Keratinocyte (primary cell): Measurements from ENCODE around the gene SIGLEC14. TPM values are rescaled to one million over a fixed set of nuclear protein-coding genes. Genes with fewer than 3 reads are reported as not detected.

Experiments
- DNase-seq: peaks from one replicate; pipeline ENCODE4 v3.0.0-alpha.2; 2011; ENCODE audit warnings: low read depth, missing footprints, low spot score
- FAIRE-seq: peaks from 2 replicates; lab custom pipeline; 2011; peaks lifted over from hg19 to GRCh38; lab: Jason Lieb, UNC
- H2AFZ ChIP-seq: 2 replicates; pipeline ENCODE4 v1.6.0; 2012; ENCODE audit warnings: low read length, control low read depth, inconsistent platforms; ENCODE audit not compliant: control insufficient read depth
- H3K27ac ChIP-seq: 2 replicates; pipeline ENCODE4 v1.5.1; 2011; ENCODE audit warnings: low read length; ENCODE audit not compliant: control insufficient read depth, insufficient read depth
- H3K27me3 ChIP-seq: 3 replicates; pipeline ENCODE4 v1.6.0; 2011; ENCODE audit warnings: low read length; ENCODE audit not compliant: control insufficient read depth, insufficient read depth; ENCODE audit errors: extremely low read depth
- H3K36me3 ChIP-seq, 2 experiments: 2 replicates in 1 of 2; 3 replicates in 1 of 2; pipeline ENCODE4 v1.5.1; 2011; ENCODE audit warnings: low read length in 2 of 2, mild to moderate bottlenecking in 1 of 2; ENCODE audit not compliant: control insufficient read depth in 2 of 2, insufficient read depth in 2 of 2; ENCODE audit errors: extremely low read depth in 1 of 2
- H3K4me1 ChIP-seq: 3 replicates; pipeline ENCODE4 v1.5.1; 2011; ENCODE audit warnings: low read length; ENCODE audit not compliant: control insufficient read depth, insufficient read depth; ENCODE audit errors: extremely low read depth
- H3K4me2 ChIP-seq: 3 replicates; pipeline ENCODE4 v1.6.0; 2011; ENCODE audit warnings: low read depth, low read length; ENCODE audit not compliant: control insufficient read depth, insufficient read depth; ENCODE audit errors: extremely low read depth
- H3K4me3 ChIP-seq, 3 experiments: fragments of 200-600 bp in 1 of 3; sonication (generic) in 1 of 3; 2 replicates in 2 of 3; 3 replicates in 1 of 3; pipeline ENCODE4 v1.5.1; 2011 to 2016; ENCODE audit warnings: low read length in 3 of 3, mild to moderate bottlenecking in 3 of 3, control low read depth in 2 of 3, inconsistent platforms in 1 of 3, low read depth in 1 of 3, mixed read lengths in 1 of 3, mixed run types in 1 of 3, moderate library complexity in 1 of 3; ENCODE audit not compliant: control insufficient read depth in 2 of 3, insufficient read depth in 2 of 3; ENCODE audit errors: extremely low read depth in 1 of 3
- H3K79me2 ChIP-seq: 2 replicates; pipeline ENCODE4 v1.6.0; 2012; ENCODE audit warnings: low read length; ENCODE audit not compliant: control insufficient read depth, insufficient read depth
- H3K9ac ChIP-seq: 3 replicates; pipeline ENCODE4 v1.6.0; 2011; ENCODE audit warnings: low read length; ENCODE audit not compliant: control insufficient read depth, insufficient read depth; ENCODE audit errors: extremely low read depth
- H3K9me1 ChIP-seq: 3 replicates; pipeline ENCODE4 v1.6.0; 2011; ENCODE audit warnings: low read length; ENCODE audit not compliant: control insufficient read depth, insufficient read depth; ENCODE audit errors: extremely low read depth
- H3K9me3 ChIP-seq: 2 replicates; pipeline ENCODE4 v1.5.1; 2012; ENCODE audit warnings: low read depth, low read length; ENCODE audit not compliant: control insufficient read depth
- H4K20me1 ChIP-seq: 3 replicates; pipeline ENCODE4 v1.6.0; 2011; ENCODE audit warnings: low read length; ENCODE audit not compliant: control insufficient read depth, insufficient read depth; ENCODE audit errors: extremely low read depth
- EZH2 ChIP-seq: IDR thresholded peaks from one replicate; pipeline ENCODE4 v1.6.1; 2012; ENCODE audit warnings: inconsistent platforms, mild to moderate bottlenecking, low read length, moderate library complexity
- dilution Hi-C: fragments of 300-500 bp; cut with MboI; formaldehyde crosslinking; loops from one replicate; pipeline ENCODE4 v1.7.0; 2020; ENCODE audit warnings: low sequenced_read_pairs; ENCODE audit not compliant: extremely low pct_ligation_motif_present
- polyA plus RNA-seq, 5 experiments: library from polyadenylated mRNA; depleted of rRNA in 3 of 5; stranded (reverse) in 3 of 5; stranded (forward) in 1 of 5; unstranded in 1 of 5; fragments of >200 nt; gene quantifications; 1 replicate in 1 of 5; 2 replicates in 3 of 5; 3 replicates in 1 of 5; pipeline versions ENCODE4 v1.2.1 to v1.2.3, GENCODE V29; 2011 to 2012; ENCODE audit warnings: missing spikeins in 2 of 5, low read depth in 1 of 5, low replicate concordance in 1 of 5
- TF ChIP-seq, protein P1 (sequence below), 3 experiments: IDR thresholded peaks in 1 of 3; conservative IDR thresholded peaks in 1 of 3; optimal IDR thresholded peaks in 1 of 3; 2 replicates in 2 of 3; 3 replicates in 1 of 3; pipeline versions ENCODE3 to v1.5.1; 2011; ENCODE audit warnings: low read length in 3 of 3, mild to moderate bottlenecking in 3 of 3, moderate library complexity in 2 of 3, control low read depth in 1 of 3, inconsistent platforms in 1 of 3; ENCODE audit not compliant: insufficient read depth in 2 of 3; ENCODE audit errors: extremely low read depth in 1 of 3

Gene SIGLEC14
- polyA plus RNA-seq, 1 donor (not counting 4 experiments of a cell fraction or from before 2014, with no cell fraction given): not detected

DNA sequence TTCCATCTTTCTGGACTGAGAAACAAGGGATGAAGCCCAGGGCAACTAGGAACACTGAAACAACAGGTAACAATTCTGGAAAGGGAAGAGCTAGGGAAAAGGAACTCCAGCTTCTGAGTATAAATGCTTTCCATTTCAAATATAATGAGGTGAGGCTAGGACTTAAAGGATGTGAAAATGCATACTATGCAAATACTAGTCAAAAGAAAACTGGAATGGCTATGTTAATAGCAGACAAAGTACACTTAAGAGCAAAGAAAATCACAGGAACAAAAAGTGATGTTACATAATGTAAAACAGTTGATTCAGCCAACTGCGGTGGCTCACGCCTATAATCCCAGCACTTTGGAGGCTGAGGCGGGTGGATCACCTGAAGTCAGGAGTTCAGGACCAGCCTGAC is 6.2 kb downstream of the SIGLEC14 start:
- Histone ChIP-seq H3K4me2 (no peak overlapping the region), H3K9me1 (no peaks in the 10 kb centered on the region), H3K27ac (no peak overlapping the region), H3K79me2 (no peaks in the 10 kb centered on the region), H3K9me3 (no peaks in the 10 kb centered on the region), H3K27me3 (no peaks in the 10 kb centered on the region), H3K4me3 (no peak overlapping the region), H3K36me3 (no peaks in the 10 kb centered on the region), H3K9ac (no peak overlapping the region), H3K4me1 (no peaks in the 10 kb centered on the region), H4K20me1 (no peaks in the 10 kb centered on the region), H2AFZ (no peak overlapping the region)
- FAIRE-seq: no peak
- DNase-seq: no peak
- dilution Hi-C loops: no loop called here
- no peak for TF ChIP-seq EZH2
- TF ChIP-seq, protein P1, sequence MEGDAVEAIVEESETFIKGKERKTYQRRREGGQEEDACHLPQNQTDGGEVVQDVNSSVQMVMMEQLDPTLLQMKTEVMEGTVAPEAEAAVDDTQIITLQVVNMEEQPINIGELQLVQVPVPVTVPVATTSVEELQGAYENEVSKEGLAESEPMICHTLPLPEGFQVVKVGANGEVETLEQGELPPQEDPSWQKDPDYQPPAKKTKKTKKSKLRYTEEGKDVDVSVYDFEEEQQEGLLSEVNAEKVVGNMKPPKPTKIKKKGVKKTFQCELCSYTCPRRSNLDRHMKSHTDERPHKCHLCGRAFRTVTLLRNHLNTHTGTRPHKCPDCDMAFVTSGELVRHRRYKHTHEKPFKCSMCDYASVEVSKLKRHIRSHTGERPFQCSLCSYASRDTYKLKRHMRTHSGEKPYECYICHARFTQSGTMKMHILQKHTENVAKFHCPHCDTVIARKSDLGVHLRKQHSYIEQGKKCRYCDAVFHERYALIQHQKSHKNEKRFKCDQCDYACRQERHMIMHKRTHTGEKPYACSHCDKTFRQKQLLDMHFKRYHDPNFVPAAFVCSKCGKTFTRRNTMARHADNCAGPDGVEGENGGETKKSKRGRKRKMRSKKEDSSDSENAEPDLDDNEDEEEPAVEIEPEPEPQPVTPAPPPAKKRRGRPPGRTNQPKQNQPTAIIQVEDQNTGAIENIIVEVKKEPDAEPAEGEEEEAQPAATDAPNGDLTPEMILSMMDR (optimal IDR thresholded peaks at IDR 0.05 in 1 of 3, IDR thresholded peaks at IDR 0.05 in 1 of 3, conservative IDR thresholded peaks at IDR 0.05 in 1 of 3; ENCODE audit: extremely low read depth in 1 of 3, insufficient read depth in 2 of 3, low read length in 3 of 3): no peak

DNA sequence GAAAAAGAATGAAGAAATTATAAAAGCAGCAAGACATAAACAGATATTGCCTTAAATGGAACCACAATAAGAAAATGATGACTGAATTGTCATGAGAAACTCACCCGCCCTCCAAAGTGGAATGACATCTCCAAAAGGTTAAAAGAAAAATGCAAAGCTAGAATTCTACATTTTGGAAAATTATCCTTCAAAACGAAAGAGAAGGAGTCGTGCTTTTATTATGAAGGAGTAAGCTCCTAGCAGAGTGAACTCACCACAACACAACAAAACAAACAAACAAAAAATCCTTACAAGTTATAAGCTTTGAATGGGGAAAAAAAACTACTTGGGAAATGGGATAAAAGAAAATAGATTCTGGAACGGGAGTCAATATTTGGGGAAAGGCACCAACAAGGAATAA is 6.7 kb downstream of the SIGLEC14 start:
- no peaks in the 10 kb centered on the region for H3K27me3 ChIP-seq

More for the DNA sequence above, 6.7 kb downstream of the SIGLEC14 start:
- H3K27ac ChIP-seq: no peak overlapping the region
- H3K4me1 ChIP-seq: no peaks in the 10 kb centered on the region
- no peak overlapping the region for H3K9ac ChIP-seq
- H2AFZ ChIP-seq: no peak overlapping the region
- H4K20me1 ChIP-seq: no peaks in the 10 kb centered on the region
- DNase-seq (no peak), FAIRE-seq (no peak)
- H3K9me1 ChIP-seq: no peaks in the 10 kb centered on the region
- no peaks in the 10 kb centered on the region for H3K79me2 ChIP-seq
- H3K36me3 ChIP-seq: no peaks in the 10 kb centered on the region
- dilution Hi-C loops: no loop called here
- TF ChIP-seq EZH2: no peak
- TF ChIP-seq, protein P1 (optimal IDR thresholded peaks at IDR 0.05 in 1 of 3, IDR thresholded peaks at IDR 0.05 in 1 of 3, conservative IDR thresholded peaks at IDR 0.05 in 1 of 3; ENCODE audit: extremely low read depth in 1 of 3, insufficient read depth in 2 of 3, low read length in 3 of 3): no peak
- H3K4me3 ChIP-seq: no peak overlapping the region
- H3K4me2 ChIP-seq: no peak overlapping the region
- no peaks in the 10 kb centered on the region for H3K9me3 ChIP-seq
